HG02870 (cell line): ENCODE measurements around the gene TPST2.

Experiments used
- ATAC-seq: cut with Tn5 transposase; IDR thresholded peaks from one replicate; pipeline ENCODE4 v1.9.1; 2021; ENCODE audit warnings: mild to moderate bottlenecking, moderate library complexity; ENCODE audit not compliant: unreplicated experiment

TPST2 gene

GRCh38 chr22:26610996-26611395 is 21.1 kb upstream of the TPST2 start:
- ATAC-seq, result no peak

DNA sequence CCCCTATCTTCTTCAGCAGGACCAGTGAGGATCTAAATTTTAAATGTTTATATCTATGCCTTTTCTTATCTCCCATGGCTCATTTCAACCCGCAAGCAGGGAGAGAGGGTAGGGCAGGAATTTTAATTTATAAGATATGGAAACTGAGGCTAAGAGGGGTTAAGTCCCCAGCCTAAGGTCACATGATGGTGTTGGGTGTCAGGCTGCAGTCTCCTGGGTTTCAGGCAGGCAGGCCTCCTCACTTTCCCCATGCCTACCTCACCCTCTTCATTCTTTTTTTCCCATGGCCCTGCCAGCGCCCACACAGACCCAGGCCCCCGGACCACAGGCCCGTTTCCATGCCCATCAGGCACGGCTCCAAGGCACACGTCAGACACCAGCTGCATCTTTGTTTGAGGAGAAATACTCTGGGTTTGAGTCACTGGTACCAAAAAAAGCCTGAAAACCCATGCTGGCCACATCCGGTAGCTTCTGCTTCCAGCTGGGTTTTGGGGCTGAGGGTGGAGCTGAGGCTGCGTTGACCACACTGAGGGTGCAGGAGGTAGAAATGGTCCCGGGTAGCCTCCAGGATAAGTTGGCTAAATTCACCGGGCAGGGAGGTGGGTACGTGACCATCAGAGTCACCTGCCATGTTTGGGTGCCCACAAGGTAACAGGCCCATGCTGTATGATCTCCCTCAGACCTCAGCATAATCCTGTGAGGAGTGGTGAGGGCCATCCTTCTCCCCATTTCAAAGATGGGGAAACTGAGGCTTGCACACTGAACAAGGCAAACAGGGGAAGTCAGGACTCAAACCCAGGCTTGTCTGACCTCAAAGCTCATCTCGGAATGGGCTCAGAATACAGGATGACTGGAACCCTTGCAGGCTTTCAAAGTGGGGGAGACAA is 20.4 kb upstream of the TPST2 start:
- ATAC-seq, result peak; percentile 86

DNA sequence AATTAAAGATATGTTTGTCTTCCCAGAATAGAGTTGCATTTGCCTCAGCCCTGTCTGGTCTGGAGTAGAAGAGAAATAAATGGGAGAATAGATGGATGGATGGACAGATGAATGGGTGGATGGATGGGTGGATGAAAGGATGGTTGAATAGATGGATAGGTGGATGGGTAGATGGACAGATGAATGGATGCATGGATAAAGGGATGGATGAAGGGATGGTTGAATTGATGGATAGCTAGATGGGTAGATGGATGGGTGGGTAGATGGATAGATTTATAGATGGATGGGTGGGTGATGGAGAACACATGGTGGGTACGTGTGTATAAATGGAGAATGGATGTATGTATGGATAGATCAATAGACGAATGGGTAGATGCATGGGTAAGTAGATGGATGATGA is 19.4 kb upstream of the TPST2 start:
- ATAC-seq, result no peak

GRCh38 chr22:26608129-26608528 is 18.2 kb upstream of the TPST2 start:
- ATAC-seq, result no peak

DNA sequence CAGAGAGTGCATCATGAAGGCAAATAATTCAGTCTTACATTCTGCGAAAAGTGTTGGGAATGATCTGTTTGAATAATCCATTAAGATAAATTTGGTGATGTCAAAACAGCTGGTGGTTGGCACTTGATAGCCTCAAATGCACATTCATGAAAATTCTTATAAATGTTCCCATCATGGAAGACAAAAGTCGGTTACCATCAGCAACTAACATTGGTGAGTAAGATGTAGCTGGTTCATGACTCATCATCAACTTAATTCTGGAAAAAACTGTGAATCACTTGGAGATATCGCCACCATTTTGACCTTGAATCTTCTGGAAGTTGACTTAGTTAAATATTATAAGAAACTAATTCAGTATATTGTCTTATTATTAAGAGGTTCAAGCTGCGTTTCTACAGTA is 16.7 kb upstream of the TPST2 start:
- ATAC-seq, result no peak

DNA sequence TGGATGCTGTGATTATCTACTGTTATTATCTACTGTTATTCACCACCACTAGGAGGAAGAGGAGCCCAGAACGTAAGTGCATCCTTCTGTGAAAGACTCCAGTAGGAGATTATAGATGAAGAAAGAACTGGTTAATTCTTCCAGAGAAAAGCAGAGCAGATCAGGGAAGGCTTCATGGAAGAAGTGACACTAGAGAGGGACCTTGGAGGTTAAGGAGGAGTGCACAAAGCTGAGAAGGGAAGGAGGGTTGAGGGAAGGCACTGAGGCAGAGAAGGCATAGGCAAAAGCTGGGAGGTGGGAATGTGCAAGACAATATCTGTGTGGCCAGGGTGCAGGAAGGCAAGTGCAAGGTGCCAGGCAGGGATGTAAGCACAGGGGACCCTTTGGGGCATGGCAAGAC is 14.4 kb upstream of the TPST2 start:
- no peak for ATAC-seq

- ATAC-seq, result no peak
Observed at GRCh38 chr22:26602127-26602526, 12.2 kb upstream of the TPST2 start.

DNA sequence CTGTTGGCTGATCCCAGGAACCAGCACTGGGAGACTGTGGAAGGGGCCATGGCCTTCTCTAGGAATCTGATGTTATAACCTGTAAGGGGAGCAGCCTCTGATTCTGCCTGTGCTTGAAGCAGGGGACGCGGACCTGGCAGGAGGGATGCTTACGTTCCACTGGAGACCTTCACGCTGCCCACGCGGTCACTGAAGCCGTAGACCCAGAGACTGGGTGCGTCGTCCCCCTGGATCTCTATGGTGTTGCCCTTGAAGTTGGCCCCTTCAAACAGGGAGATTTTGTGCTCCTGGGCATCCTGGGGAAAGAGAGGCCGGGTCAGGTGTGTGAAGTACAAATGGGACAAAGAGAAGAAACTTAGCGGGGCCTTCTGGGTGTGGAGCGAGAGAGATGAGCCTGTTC is 11.8 kb upstream of the TPST2 start:
- ATAC-seq, result no peak

DNA sequence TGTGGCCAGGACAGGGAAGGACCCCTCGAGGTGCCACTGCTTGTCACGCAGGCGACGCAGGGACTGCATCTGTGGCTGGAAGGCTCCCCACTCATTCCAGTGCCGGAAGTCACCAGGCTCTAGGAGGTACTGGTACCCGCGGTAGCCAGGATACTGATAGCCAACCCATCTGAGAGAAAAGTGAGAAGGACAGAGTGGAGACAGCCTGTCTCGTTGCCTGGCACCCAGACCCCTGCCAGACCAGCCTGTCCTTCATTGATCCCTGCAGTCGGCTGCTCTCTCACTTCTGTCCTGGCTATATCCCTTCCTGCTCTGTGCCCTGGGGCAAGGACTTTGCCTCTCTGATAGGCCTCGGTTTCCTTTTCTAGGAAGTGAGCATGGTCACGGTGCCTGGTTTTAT is 9.6 kb upstream of the TPST2 start:
- ATAC-seq, result no peak

DNA sequence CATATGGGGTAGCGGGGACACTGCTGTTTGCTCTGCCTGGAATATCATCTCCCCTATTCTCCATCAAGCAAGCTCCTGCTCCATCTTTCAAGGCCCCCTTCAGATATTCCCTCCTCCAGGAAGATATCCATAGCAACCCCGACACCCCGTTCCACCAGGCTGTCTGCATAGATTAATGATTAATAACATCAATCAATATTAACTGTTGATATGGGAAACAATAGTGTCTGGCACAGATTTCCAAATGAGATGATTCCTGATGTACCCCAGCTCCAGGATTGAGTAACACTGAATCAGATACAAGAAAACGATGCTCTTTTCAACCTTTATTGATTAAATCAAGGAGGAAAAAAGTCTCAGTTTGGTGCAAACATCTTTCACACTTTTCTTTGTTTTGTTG is 7.5 kb upstream of the TPST2 start:
- ATAC-seq, result no peak

DNA sequence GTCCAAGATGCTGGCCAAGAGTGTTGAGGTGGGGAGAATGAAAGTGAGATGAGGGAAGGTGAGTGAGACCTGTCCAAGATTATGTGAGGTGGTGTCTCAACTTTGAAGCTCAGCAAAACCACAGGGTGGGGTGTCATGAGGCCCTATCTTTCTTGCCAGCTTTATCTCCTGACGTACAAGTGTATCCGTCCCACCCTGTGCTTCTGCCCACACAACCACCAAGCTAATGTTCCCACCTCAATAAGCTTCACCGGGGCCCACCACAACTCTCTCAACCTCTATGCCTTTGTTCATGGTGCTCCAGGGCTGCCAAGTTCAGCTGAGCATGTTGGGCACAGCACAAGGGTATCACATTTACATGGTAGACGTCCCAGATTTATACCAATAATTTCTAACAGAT is 7.1 kb upstream of the TPST2 start:
- ATAC-seq, result no peak

DNA sequence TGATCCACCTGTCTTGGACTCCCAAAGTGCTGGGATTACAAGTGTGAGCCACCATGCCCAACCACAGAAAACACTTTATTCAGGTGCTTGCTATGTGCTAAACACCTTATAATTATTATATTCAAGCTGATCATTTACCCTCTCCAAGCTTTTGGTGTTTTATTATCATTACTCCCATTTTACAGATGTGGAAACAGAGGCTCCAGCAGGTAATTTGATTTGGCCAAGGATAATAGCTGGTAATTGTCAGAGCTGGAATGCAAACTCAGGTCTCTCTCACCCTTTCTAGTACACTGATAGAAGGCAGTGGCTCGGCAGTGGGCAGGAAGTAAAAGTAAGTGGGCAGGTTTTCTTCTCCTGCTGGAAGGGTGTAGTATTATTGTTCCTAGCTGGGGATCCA is 3.8 kb upstream of the TPST2 start:
- ATAC-seq, result no peak

DNA sequence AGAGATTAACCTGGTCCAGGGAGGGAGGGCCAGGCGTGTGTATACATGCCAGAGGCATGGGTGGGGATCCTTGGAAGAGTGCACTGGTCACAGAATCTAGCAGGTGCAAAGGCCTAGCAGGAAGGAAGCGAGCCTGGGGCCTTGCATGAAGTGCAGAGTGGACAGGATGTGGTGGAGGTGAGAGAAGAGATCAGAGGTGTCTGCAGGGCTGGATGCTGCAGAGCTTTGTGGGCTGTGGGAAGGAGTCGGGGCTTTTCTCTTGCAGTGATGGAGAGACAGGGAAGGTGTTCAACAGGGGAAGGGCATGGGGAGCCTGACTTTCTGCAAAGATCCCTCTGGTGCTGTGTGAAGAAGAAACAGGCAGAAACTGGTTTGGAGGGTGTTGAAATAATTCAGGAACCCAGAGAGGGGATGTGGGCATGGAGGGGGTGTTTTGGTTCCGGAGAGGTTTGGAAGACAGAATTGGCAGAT is 2.5 kb upstream of the TPST2 start:
- peak; percentile 43 for ATAC-seq

GRCh38 chr22:26589367-26589844 is 526 bp downstream of the TPST2 start:
- peak; percentile 21 for ATAC-seq

DNA sequence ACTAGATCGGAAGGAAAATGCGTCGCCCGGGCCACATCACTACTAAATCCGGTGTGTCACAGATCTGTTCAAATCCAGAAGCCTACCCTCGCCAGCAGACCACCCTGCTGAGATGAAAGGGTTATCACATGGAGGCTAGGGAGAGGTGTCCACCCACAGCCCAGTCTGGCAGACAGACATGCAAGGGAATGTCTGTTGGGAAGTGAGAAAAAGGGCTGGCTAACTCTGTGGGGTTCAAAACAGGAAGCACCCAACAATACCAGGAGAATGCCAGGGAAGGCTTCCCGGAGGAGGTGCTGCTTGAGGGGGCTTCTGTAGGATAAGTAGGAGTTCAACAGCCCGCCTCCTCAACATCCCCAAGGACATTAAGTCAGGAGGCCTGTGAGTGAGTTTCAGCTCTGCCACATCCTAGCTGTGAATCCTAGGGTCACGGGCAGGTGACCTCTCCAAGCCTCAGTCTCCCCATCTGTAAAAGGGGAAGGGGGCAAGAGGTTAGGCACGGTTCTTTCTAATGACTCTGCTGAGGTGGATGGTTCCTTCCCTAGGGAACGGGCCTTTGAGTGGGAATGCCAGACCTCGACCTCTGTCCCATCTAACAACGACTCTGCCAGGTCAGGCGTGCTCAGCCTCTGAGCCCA is 1.1 kb downstream of the TPST2 start:
- no peak for ATAC-seq

- no peak for ATAC-seq
Observed at GRCh38 chr22:26587991-26588613, 1.8 kb downstream of the TPST2 start.

GRCh38 chr22:26586556-26587325 is 3.2 kb downstream of the TPST2 start:
- no peak for ATAC-seq

DNA sequence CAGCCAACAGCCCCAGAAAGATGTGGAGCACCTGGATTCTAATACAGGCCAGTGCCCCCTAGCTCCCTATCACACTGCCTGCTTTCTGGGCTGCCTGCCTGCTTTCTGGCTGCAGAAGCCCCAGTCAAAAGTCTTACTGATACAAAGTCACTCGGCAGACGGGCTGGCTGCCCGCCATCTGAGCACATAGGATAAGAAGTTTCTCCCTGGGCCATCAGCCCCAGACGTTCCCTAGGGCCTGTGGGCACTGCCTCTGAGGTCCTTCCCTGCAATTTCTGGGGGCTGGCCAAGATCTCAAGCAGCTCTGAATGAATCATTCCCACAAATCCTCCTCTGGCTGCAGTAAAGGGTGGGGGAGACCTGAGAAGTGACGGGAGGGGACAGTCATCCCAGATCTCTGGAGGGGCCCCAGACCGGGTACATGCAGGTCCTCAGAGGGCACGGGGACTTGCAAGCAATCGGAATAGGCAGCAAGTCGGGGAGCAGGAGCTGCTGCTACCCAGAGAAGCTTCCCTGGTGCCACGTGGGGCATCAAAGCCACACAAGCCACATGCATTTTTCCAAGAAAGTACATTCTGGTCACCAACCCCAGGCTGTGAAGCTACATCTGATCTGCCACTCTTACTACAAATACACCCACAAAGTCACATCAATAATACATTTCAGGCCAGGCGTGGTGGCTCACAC is 4.7 kb downstream of the TPST2 start:
- no peak for ATAC-seq

DNA sequence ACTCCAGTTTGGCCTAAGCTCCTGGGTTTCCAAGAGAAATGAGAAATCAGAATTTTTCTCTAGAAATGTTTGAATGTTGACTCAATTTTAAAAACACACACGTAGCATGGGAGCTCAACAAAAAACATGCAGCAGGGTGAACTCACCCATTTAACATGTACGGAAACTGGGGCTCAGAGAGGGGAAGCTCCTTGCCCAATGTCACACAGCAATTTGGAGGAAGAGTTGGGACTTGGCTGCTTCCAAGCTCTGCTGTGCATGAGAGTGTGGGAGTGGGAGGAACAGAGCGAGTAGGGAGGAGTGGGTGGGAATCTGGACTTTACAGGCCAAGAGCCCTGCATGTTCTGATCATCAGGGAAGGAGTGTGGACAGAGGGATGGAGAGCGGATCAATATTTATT is 5.9 kb downstream of the TPST2 start:
- ATAC-seq, result no peak

DNA sequence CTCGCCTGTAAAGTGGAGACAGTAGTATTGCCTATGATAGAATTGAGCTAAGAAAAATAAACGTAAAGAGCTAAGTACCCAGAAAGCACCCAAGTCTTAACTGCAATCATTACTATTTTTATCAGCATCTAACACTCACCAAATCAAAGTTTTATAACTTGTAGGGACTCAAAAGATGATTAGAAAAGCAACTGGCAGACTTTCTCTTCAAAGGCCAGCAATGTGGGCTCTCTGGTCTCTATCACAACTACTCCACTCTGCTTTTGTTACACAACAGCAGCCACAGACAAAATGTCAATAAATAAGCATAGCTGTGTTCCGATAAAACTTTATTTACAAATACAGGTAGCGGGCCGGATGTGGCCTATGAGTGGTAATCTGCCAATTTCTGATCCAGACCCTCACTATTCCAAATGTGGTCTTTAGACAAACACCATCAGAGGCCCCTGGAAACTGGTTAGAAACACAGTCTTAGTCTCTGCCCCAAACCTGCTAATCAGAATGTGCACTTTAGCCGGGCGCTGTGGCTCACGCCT is 8.2 kb downstream of the TPST2 start:
- no peak for ATAC-seq
